GM23338 (cell line): Measurements from ENCODE around the gene NSUN3.

Experiments
- CREB1 ChIP-seq: fragments of 250-450 bp; sonication (Bioruptor Pico); IDR thresholded peaks from 2 replicates; pipeline ENCODE4 v1.5.0; 2020; ENCODE audit warnings: low read depth, mild to moderate bottlenecking, moderate library complexity
- EZH2 ChIP-seq: fragments of 200-600 bp; sonication (generic); IDR thresholded peaks from one replicate; pipeline ENCODE4 v1.8.0; 2017; ENCODE audit warnings: antibody characterized with exemption, mild to moderate bottlenecking, low read depth; ENCODE audit not compliant: unreplicated experiment
- EZH2phosphoT487 ChIP-seq: fragments of 200-600 bp; sonication (generic); IDR thresholded peaks from one replicate; pipeline ENCODE4 v1.8.1; 2018; ENCODE audit warnings: antibody characterized with exemption; ENCODE audit not compliant: unreplicated experiment
- POLR2AphosphoS5 ChIP-seq: IDR thresholded peaks from 2 replicates; pipeline ENCODE4 v1.6.1; 2016; ENCODE audit warnings: antibody characterized with exemption, low read depth
- ZNF331 ChIP-seq: fragments of 250-450 bp; sonication (Bioruptor Pico); IDR thresholded peaks from 2 replicates; pipeline ENCODE4 v1.5.0; 2020; ENCODE audit warnings: low read depth, mild to moderate bottlenecking, moderate library complexity
- TF ChIP-seq, protein P1 (sequence below), 2 experiments: fragments of 200-600 bp in 1 of 2; sonication (generic) in 1 of 2; conservative IDR thresholded peaks; 2 replicates each; pipeline versions ENCODE4 v1.5.1 to v1.6.1; 2016 to 2017; ENCODE audit warnings: antibody characterized with exemption in 2 of 2, low read depth in 2 of 2, mild to moderate bottlenecking in 2 of 2, moderate library complexity in 1 of 2
- TF ChIP-seq, protein P2 (sequence below): IDR thresholded peaks from one replicate; pipeline ENCODE4 v1.6.1; 2018; ENCODE audit warnings: antibody characterized with exemption; ENCODE audit not compliant: unreplicated experiment

DNA sequence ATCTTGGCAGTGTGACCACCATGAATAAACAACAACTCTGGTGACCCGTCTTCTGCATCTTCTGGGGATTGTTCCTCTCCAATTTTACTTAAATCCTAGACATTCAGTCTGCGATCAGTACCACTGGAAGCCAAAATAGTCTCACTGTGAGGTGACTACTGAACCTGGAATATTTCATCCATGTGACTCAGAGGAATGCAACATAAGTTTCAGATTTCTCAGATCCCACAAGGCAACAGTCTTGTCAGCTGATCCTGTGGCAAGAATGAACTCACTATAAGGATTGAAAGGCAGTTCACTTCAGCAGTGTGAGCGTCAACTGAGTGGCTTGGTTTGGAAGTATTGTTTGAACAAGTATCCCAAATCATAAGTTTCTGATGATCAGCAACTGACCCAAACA is 13.2 kb downstream of the NSUN3 start:
- TF ChIP-seq, protein P1, sequence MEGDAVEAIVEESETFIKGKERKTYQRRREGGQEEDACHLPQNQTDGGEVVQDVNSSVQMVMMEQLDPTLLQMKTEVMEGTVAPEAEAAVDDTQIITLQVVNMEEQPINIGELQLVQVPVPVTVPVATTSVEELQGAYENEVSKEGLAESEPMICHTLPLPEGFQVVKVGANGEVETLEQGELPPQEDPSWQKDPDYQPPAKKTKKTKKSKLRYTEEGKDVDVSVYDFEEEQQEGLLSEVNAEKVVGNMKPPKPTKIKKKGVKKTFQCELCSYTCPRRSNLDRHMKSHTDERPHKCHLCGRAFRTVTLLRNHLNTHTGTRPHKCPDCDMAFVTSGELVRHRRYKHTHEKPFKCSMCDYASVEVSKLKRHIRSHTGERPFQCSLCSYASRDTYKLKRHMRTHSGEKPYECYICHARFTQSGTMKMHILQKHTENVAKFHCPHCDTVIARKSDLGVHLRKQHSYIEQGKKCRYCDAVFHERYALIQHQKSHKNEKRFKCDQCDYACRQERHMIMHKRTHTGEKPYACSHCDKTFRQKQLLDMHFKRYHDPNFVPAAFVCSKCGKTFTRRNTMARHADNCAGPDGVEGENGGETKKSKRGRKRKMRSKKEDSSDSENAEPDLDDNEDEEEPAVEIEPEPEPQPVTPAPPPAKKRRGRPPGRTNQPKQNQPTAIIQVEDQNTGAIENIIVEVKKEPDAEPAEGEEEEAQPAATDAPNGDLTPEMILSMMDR (conservative IDR thresholded peaks at IDR 0.05; ENCODE audit: low read depth in 2 of 2) = no peak
- TF ChIP-seq POLR2AphosphoS5 (no peak), EZH2 (no peak), CREB1 (CRISPR knock-in tag) (no peak), EZH2phosphoT487 (no peak), ZNF331 (CRISPR knock-in tag) (no peak)
- TF ChIP-seq, protein P2, sequence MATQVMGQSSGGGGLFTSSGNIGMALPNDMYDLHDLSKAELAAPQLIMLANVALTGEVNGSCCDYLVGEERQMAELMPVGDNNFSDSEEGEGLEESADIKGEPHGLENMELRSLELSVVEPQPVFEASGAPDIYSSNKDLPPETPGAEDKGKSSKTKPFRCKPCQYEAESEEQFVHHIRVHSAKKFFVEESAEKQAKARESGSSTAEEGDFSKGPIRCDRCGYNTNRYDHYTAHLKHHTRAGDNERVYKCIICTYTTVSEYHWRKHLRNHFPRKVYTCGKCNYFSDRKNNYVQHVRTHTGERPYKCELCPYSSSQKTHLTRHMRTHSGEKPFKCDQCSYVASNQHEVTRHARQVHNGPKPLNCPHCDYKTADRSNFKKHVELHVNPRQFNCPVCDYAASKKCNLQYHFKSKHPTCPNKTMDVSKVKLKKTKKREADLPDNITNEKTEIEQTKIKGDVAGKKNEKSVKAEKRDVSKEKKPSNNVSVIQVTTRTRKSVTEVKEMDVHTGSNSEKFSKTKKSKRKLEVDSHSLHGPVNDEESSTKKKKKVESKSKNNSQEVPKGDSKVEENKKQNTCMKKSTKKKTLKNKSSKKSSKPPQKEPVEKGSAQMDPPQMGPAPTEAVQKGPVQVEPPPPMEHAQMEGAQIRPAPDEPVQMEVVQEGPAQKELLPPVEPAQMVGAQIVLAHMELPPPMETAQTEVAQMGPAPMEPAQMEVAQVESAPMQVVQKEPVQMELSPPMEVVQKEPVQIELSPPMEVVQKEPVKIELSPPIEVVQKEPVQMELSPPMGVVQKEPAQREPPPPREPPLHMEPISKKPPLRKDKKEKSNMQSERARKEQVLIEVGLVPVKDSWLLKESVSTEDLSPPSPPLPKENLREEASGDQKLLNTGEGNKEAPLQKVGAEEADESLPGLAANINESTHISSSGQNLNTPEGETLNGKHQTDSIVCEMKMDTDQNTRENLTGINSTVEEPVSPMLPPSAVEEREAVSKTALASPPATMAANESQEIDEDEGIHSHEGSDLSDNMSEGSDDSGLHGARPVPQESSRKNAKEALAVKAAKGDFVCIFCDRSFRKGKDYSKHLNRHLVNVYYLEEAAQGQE = no peak
